Activated CD4-positive, alpha-beta T cell treated with anti-CD3 and anti-CD28 coated beads, Interleukin-2, amount 50 U/mL, for 24 hours (primary cell): ENCODE measurements around the gene TRAF3IP1.

Source experiments
- DNase-seq, 2 donors: peaks; one replicate each; pipeline ENCODE4 v3.0.0-alpha.2; 2020; ENCODE audit warnings: low read depth in 1 of 2, low spot score in 1 of 2

The TRAF3IP1 gene

DNA sequence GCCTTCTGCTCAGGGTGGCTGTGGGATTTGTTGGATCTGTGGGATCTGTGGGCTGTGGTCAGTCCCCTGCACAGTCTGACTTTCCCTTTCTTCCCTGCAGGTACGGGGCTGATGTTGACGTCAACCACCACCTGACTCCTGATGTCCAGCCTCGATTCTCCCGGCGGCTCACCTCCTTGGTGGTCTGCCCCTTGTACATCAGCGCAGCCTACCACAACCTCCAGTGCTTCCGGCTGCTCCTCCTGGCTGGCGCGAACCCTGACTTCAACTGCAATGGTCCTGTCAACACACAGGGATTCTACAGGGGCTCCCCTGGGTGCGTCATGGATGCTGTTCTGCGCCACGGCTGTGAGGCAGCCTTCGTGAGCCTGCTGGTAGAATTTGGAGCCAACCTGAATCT, 123.9 kb downstream of the TRAF3IP1 start:
- DNase-seq: no peak

- no peak for DNase-seq
Observed at GRCh38 chr2:238445409-238446190, 125.3 kb downstream of the TRAF3IP1 start.

DNA sequence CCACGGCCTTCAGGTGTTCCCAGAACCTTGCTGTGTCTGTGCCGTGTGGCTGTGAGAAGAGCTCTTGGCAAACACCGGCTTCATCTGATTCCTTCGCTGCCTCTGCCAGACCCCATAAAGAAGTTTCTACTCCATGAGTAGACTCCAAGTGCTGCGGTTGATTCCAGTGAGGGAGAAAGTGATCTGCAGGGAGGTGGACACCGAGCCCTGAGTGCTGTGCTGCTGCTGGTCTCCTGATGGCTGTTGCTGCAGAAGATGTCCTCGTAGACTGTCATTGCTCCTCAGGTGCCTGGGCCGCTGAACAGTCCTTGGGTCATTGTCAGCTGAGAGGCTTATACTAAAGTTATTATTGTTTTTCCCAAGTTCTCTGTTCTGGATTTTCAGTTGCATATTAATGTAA, 126.1 kb downstream of the TRAF3IP1 start:
- no peak for DNase-seq

- no peak for DNase-seq
Observed at GRCh38 chr2:238448031-238448955, 128.0 kb downstream of the TRAF3IP1 start.

- DNase-seq: no peak
Observed at GRCh38 chr2:238449241-238449640, 128.9 kb downstream of the TRAF3IP1 start.

GRCh38 chr2:238449909-238450417, 129.6 kb downstream of the TRAF3IP1 start:
- no peak for DNase-seq

- DNase-seq: no peak
Observed at GRCh38 chr2:238450440-238450861, 130.1 kb downstream of the TRAF3IP1 start.
